Measurements from ENCODE around the gene MAU2.

GRCh38 chr19:19321141-19321577 is 530 bp downstream of the MAU2 start:
- no peak for TF ChIP-seq CTCF (IDR thresholded peaks at IDR 0.05)
- TF ChIP-seq POLR2A (IDR thresholded peaks at IDR 0.05), result no peak
